ENCODE measurements around the gene PBX1. TPM values are rescaled to one million over a fixed set of nuclear protein-coding genes. Genes with fewer than 3 reads are reported as not detected.

PBX1 gene
- total RNA-seq, 1 donor from 2014 or later: 719 TPM

DNA sequence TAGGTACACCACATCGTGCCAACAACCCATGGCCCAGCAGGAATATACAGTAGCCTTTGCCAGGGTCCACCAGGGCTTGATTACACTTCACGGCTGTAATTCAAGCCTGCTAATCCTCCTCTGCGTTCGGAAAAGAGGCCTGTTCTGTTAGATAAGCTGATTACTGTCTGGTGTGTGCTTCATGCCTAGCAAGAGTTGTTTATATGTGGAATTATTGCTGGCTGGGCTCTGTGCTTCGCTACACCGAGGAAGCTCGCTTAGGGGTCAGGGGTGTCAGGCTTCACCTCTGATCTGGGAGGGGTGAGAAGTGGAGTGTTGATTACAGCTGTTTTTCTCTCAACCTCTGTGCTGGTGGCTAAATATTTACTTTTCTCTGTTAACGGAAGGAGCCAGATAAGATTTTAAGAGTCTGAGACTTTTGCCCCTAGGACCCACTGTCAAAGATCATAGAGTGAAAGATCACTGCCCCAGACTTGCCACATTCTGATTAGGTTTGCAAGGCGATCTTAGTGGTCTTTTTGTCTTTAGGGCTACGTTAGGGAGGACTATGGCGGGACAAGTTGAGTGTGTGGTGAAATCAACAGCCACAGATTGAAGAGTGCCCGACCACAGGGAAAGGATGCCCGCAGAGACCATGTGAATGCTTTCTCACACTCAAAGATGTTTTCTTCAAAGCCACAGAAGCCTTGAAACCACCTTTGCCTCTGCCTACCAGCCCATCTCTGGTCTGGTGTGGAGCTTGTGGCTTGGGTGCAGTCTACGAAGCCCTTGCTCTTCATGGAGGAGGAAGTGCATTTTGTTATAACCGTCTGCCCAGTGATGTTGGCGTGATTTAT, 216.1 kb downstream of the PBX1 start:
- peak overlapping the region; percentile 95 for H3K27ac Mint-ChIP-seq
- H3K4me3 Mint-ChIP-seq: no peak overlapping the region
- TF ChIP-seq, protein P1, sequence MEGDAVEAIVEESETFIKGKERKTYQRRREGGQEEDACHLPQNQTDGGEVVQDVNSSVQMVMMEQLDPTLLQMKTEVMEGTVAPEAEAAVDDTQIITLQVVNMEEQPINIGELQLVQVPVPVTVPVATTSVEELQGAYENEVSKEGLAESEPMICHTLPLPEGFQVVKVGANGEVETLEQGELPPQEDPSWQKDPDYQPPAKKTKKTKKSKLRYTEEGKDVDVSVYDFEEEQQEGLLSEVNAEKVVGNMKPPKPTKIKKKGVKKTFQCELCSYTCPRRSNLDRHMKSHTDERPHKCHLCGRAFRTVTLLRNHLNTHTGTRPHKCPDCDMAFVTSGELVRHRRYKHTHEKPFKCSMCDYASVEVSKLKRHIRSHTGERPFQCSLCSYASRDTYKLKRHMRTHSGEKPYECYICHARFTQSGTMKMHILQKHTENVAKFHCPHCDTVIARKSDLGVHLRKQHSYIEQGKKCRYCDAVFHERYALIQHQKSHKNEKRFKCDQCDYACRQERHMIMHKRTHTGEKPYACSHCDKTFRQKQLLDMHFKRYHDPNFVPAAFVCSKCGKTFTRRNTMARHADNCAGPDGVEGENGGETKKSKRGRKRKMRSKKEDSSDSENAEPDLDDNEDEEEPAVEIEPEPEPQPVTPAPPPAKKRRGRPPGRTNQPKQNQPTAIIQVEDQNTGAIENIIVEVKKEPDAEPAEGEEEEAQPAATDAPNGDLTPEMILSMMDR (IDR thresholded peaks at IDR 0.05; ENCODE audit: unreplicated experiment): no peak
- H3K9me3 Mint-ChIP-seq: no peaks in the 10 kb centered on the region
- H3K27me3 Mint-ChIP-seq (ENCODE audit: low read depth): no peaks in the 10 kb centered on the region
- no peaks in the 10 kb centered on the region for H3K36me3 Mint-ChIP-seq
- peaks cover 91% of the 10 kb centered on the region for H3K4me1 Mint-ChIP-seq
- DNase-seq (ENCODE audit: low spot score in 2 of 2, unreplicated experiment in 2 of 2): no peak

DNA sequence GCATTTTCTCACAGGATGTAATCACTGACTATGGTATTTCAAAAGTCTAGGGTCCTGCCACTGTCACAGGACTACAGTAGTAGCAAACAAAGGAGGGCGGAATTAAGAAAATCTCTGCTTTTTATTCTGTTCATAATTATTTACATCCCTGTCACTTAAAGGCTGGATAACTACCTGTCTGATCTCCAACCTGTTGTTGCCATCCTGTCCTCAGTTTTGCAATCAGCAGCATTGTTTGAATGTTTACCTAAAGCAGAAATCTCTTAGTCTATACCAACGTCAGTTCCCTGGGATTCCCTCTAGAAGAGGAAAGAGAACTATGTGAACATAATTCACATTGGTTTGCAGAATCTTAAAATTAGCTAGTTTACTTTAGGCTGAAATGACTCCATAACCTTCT, 218.5 kb downstream of the PBX1 start:
- TF ChIP-seq, protein P1 (IDR thresholded peaks at IDR 0.05; ENCODE audit: unreplicated experiment): no peak
- Mint-ChIP-seq H3K27ac (peak overlapping the region; percentile 11), H3K4me1 (peaks cover 91% of the 10 kb centered on the region)

DNA sequence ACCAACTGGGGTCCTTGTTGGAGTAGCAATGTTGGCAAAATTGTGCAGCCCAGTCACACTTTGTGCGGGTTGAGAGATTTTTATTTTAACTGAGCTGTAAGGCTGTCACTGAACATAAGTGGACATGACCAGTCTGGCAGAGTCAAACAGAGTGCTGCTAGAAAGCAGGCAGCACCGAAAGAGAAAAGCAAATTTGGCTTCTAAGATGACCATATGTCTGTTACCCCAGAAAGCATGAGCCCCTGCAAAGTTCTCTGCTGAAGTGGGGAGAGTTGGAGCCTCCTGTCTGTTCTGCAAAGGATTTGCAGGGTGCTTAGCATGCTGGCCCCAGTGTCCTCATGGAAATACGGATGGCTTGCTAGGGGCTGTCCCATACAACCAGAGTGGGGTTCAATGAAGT, 220.4 kb downstream of the PBX1 start:
- DNase-seq (ENCODE audit: low spot score in 2 of 2, unreplicated experiment in 2 of 2): no peak
- Mint-ChIP-seq H3K27me3 (ENCODE audit: low read depth) (no peaks in the 10 kb centered on the region), H3K4me3 (no peak overlapping the region), H3K9me3 (no peaks in the 10 kb centered on the region), H3K27ac (peak overlapping the region; percentile 90), H3K36me3 (no peaks in the 10 kb centered on the region), H3K4me1 (peaks cover 89% of the 10 kb centered on the region)
- TF ChIP-seq, protein P1 (IDR thresholded peaks at IDR 0.05; ENCODE audit: unreplicated experiment): no peak

More for the DNA sequence above, 218.5 kb downstream of the PBX1 start:
- Mint-ChIP-seq H3K27me3 (ENCODE audit: low read depth) (no peaks in the 10 kb centered on the region), H3K36me3 (no peaks in the 10 kb centered on the region), H3K9me3 (no peaks in the 10 kb centered on the region), H3K4me3 (no peak overlapping the region)
- no peak for DNase-seq (ENCODE audit: low spot score in 2 of 2, unreplicated experiment in 2 of 2)

DNA sequence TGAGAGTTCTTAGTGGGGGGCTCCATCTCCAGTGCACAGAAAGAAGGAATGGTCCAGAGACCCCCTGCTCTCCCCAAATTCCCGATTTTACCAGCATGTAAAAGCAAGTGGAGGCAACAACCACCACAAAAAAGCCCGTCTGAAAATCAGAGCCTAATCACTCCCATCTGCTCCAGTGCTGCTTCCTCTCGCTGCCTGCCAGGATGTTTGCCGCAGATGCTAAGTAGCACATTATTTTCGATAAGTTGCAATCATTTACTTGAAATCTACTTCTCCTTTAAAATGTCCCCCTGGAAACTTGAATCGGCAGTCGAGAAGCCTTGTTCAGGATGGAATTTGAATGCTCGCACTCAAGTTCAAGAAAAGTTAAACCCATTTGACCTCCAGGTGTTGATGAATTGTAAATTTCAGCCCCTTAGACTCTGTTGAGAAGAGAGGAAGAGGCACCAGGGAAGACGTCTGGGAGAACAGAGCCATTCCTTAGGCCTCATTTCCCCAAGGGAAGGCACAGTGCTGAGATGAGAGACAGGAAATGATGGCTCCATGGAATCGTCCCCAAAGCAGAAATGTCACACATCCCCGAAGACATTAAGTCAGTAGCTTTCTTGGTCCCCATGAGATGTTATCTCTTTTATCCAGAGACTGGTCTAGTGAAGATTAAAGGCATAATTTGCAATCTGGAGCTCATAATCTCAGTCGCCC, 221.3 kb downstream of the PBX1 start:
- Mint-ChIP-seq H3K9me3 (no peaks in the 10 kb centered on the region), H3K27me3 (ENCODE audit: low read depth) (no peaks in the 10 kb centered on the region), H3K4me1 (peaks cover 88% of the 10 kb centered on the region), H3K4me3 (peak overlapping the region; percentile 5), H3K27ac (peak overlapping the region; percentile 90), H3K36me3 (no peaks in the 10 kb centered on the region)
- DNase-seq (ENCODE audit: low spot score in 2 of 2, unreplicated experiment in 2 of 2): no peak
- TF ChIP-seq, protein P1 (IDR thresholded peaks at IDR 0.05; ENCODE audit: unreplicated experiment): no peak

DNA sequence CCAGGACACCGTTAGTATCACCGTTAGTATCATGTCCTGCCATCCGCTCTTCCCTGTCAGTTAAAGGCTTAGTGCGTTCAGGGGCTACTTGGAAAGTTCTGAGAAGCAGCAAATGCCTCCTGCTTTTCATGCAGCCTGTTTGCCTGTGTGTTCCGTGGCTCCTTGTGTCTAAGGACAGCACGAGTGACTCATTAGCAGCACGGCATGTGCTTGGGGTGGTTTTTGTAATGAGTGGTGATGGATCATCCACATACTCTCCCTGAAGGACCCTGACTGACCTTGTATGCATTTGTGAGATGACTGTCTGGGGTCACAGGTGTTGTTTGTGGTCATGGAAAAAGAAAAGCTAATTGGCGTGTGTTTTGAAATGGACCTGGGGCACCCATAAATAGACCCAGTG, 221.9 kb downstream of the PBX1 start:
- Mint-ChIP-seq H3K27me3 (ENCODE audit: low read depth) (no peaks in the 10 kb centered on the region), H3K4me3 (no peak overlapping the region), H3K9me3 (no peaks in the 10 kb centered on the region), H3K36me3 (no peaks in the 10 kb centered on the region), H3K27ac (peak overlapping the region; percentile 90), H3K4me1 (peaks cover 88% of the 10 kb centered on the region)
- TF ChIP-seq, protein P1 (IDR thresholded peaks at IDR 0.05; ENCODE audit: unreplicated experiment): no peak
- DNase-seq (ENCODE audit: low spot score in 2 of 2, unreplicated experiment in 2 of 2): no peak
